HG03280 (cell line): ENCODE measurements around the gene BOC.

Experiments used
- ATAC-seq: cut with Tn5 transposase; IDR thresholded peaks from one replicate; pipeline ENCODE4 v1.9.1; 2021; ENCODE audit warnings: mild to moderate bottlenecking, moderate library complexity; ENCODE audit not compliant: unreplicated experiment

The BOC gene

DNA sequence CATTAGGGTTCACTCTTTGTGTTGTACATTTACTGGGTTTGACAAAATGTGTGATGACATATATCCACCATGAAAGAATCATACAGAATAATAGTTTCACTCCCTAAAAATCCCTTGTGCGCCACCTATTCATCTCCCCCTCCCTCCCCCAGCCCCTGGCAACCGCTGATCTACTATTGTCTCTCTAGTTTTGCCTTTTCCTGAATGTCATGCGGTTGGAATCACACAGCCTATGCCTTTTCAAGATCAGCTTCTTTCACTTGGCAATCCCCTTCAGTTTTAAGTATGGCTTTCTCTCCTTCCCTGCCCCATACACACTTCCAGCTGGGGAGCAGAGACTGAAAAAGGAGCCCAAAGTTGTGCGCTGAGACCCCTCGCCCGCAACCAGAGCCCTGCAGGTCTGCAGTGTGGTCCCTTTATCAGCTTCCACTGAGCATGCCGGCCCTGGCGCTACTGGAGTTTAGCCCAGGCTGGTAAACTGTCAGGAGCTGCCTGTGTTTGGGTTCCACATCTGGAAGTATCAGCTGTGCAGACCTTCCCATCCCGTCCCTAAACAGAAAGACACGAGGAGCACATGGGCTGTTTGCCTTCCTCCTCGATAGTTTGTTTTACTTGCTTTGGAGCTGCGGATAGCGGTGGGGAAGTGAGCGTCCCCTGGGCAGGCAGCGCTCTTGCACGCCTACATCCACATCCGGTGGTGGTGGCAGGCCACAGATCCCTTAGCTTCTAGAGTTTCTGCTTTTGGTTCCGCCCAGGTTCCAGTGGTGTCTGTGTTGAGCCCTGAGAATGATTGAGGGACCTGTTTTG lies 12.3 kb downstream of the BOC start:
- ATAC-seq = peak; percentile 51

DNA sequence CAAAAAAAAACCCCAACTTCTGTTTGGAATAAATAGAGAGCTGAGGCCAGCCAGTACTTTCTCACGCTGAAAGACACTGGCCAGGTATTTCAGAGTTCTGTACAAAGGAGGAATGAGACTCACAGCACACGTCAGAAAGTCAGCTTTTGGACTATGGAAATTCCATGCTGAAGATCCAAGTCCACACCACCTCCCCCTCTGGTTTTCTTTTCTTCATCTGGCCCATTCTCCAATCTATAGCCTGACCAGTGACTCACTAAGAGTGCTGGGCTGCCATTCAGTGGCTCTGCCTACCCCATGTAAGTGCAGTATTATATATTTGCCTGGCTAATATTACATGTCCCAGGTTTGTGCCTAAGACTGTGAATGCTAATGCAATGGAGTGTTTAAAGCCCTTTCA lies 13.9 kb downstream of the BOC start:
- no peak for ATAC-seq

DNA sequence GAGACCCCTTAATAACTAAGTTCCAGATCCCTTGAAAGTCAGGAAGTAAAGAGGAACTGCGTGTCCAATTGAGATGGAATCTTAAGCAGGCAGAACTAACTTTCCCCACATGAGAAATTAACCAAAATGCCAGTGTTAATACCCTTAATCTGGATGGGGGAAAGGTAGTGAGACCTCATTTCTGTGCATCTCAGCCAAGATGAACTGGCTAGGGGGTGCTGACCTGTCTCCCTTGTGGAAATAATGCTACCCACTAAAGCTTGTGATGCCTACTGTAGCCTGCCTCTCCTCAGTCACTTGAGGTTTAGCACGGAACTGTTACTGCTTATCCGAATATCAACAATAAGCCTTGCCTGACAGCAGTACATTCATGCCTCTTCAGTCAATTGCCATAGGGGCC lies 15.1 kb downstream of the BOC start:
- no peak for ATAC-seq

- ATAC-seq = no peak
Measured at GRCh38 chr3:113227146-113227545, 15.8 kb downstream of the BOC start.

DNA sequence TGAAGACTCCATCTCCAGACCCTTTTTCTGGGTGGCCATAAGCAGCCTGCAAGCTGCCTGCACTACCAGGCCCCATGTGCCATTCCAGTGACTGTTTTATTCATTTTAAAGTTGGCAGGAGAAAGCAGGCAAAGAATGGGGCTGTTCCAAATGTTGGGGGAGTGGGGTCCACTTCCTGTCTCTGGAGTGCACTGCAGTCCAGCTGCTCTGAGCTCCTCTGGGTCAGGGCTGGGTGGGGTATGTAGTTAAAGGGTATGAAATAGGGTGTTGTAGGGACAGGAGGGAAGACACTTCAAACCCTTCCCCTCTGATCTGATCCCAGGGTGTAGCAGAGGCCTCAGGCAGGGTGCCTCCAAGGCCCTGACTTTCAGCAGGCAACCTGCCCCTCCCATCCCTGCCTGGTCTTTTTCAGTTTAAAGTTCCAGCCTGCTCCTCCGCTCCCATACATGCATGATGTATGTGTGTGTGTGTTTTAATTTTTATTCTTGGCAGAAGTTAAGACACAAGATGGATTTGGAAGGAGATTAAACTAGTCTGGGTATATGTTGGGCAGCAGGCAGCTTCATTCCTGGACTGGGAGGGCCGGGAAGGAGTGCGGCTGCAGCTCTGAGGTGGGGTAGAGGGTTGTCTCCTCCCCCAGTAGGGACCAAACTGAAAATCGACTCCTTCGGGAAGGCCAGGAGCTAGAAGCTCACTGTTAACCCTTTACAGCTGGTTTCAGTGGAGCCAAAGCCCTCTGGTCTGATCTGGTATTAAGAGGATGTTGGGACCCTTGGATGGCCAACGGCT lies 17.3 kb downstream of the BOC start:
- ATAC-seq = no peak

- no peak for ATAC-seq
Measured at GRCh38 chr3:113231391-113231790, 20.0 kb downstream of the BOC start.

DNA sequence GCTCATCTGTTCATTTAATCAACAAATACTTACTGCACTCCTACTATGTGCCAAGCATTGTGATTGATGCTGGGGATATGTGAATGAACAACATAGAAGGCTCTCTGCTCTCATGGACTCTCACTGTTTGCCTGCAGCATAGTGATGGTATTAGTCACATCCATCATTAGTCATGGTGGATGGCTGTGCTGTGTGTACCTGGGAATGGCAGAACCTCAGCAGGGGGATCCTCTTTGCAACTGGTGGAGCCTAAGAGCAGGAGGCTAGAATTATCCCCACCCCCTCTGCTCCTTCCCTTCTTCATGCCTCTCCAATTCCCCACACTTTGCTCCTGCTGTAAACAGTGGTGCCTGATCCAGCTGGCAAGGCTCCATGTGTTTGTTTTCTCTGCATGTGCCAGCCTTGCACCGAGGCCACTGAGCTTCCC lies 20.5 kb downstream of the BOC start:
- ATAC-seq = no peak

DNA sequence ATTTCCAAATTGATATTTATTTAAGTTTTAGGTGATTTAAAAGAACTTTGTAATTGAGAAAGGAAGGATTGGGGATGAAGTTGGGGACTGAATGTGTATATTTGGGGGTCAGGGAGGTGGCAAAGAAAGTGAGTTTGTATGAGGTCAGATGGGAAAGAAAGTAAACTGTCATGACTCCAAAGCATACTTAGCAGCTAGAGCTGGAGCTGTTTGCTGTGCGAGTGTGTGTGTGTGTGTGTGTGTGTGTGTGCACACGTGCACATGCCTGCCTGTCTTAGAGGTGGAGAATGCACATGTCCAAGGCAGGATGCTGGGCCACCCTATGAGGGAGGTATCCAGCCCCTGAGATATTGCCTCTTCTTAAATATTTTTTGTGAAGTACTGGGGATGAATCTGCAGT lies 21.0 kb downstream of the BOC start:
- no peak for ATAC-seq

- ATAC-seq = no peak
Measured at GRCh38 chr3:113233497-113233896, 22.1 kb downstream of the BOC start.

GRCh38 chr3:113234028-113234427 lies 22.7 kb downstream of the BOC start:
- ATAC-seq = no peak

GRCh38 chr3:113234688-113235260 lies 23.4 kb downstream of the BOC start:
- no peak for ATAC-seq

- ATAC-seq = no peak
Measured at GRCh38 chr3:113238503-113238902, 27.1 kb downstream of the BOC start.

DNA sequence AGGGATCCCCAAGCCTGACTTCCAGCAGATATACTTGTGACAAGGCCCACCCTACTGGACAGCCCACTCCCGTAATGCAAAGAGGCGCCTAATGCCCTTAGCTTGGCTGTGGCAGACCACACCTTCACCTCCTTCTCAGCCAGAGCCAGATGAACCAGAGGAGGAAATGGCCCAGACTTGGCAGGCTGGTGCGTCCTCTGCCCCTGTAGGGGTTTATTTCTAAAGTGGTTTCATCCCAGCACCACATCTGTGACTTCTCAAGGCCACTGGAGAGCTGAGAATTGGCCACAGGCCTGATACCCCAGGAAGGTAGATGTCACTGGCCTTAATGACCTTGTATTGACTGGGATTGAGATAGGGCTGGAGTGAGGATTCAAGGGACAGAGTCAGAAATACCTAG lies 29.5 kb downstream of the BOC start:
- ATAC-seq = no peak

GRCh38 chr3:113241292-113242095 lies 30.1 kb downstream of the BOC start:
- no peak for ATAC-seq

DNA sequence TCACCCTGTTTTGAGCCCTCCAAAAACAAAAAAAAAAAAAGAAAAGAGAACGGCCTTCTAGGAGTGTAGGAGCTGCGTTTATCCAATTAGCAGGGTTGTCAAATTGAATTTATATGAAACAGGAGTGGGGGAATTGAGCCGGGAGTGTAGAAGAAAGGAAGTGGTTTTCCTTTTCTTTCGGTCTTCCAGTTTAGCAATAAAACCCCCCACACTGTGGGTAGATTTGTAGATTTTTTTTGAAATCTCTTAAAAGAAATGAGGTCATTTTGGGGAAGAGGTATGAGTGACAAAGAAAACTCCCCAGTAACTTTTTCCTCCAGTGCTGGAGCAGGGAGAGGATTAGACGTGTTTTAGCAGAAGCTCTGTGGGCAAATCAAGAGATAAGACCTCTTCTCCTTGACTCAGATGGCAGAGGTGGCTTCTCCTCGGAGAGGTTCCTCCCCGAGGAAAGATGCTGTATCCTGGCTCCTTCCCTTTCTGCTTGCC lies 30.8 kb downstream of the BOC start:
- no peak for ATAC-seq

DNA sequence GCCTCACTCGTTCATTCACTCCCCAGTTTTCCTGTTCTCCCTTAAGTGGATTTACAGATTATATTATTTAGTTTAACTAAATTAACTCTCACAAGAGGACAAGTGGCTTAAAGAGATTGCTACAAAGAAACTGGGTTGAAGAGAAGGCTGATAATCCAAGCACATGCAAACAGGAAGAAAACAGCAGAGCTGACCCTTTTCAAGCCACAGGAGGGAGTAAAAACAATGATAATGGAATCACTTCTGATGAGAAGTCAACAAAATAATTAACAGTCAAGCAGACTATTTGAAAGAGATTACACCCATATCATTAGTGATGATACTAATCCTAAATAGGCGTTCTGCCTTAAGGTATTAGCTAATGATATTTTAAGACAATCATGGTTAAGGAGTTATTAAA lies 31.7 kb downstream of the BOC start:
- ATAC-seq = no peak

DNA sequence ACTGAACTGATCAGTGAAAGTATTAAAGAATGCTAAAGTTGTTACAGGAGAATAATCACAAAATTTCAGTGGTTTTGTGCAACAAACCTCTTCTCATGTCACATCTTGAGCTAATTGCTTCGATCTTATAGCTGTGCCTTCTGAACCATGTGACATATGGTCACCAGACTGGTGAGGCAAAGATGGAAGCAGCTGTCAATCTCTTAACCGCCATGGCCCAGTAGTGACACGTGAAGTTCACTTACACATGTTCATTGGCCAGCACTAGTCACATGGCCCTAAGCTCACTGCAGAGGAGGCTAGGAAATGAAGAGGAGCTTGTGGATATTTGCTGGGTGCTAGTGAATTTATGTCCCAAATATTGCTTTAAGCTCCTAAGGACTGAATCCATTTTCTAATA lies 32.5 kb downstream of the BOC start:
- no peak for ATAC-seq

- no peak for ATAC-seq
Measured at GRCh38 chr3:113245761-113246161, 34.4 kb downstream of the BOC start.

- no peak for ATAC-seq
Measured at GRCh38 chr3:113247068-113247467, 35.7 kb downstream of the BOC start.

- ATAC-seq = no peak
Measured at GRCh38 chr3:113247675-113248458, 36.5 kb downstream of the BOC start.
